GM18519 (cell line): ENCODE results near the gene LIPK.
"Not testable (repeated sequence)": the region's sequence is repeated elsewhere in the genome, so short reads cannot be mapped to it uniquely, and the experiment has no call there.

Experiments
- ATAC-seq: cut with Tn5 transposase; IDR thresholded peaks from one replicate; pipeline ENCODE4 v1.9.1; 2021; ENCODE audit warnings: mild to moderate bottlenecking, moderate library complexity; ENCODE audit not compliant: unreplicated experiment, low FRiP score

The LIPK gene

DNA sequence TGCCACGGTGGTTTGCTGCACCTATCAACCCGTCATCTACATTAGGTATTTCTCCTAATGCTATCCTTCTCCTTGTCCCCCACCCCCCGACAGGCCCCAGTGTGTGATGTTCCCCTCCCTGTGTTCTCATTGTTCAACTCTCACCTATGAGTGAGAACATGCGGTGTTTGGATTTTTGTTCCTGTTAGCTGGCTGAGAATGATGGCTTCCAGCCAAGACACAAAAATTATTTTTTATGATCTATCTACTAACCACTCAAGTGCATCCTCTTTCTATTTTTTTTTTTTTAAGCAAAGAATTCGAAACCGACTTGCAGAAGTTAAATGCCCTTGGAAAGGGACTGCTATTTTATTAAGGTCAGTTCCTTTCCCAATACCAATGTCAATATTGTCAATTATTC lies 3.3 kb downstream of the LIPK start:
- ATAC-seq: not testable (repeated sequence)

DNA sequence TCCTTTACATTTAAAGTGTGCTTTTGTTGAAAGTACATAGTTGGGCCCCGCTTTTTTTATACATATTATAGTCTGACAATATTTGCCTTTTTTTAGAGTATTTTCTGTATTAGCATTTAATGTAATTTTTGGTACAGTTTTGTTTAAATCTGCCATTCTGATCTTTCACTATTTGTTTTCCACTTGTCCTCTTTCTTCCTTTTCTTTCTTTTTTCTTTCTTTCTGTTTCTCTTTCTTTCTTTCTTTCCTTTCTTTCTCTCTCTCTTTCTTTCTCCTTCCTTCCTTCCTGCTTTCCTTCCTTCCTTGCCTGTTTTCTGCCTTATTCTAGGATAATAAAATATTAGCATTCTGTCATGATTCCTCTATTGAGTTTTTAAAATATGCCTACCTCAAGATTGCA lies 9.5 kb downstream of the LIPK start:
- no peak for ATAC-seq

DNA sequence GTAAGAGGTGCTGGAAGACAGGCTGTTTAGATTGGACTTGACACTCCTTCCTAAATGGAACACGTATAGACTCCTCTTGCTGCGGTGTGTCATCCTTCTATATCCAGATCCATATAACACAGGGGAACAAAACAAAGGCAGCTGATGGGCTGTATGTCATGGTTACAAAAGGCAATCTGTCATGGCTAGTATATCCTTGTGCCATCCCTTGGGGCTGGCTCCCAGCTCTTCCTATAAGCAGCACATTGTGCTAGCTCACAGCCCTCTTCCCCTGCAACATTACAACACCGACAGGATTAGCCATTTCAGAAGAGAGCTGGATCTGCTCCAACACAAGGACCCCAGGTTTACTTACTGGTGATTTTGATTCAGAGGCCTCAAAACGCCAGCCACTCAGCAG lies 15.3 kb downstream of the LIPK start:
- no peak for ATAC-seq

DNA sequence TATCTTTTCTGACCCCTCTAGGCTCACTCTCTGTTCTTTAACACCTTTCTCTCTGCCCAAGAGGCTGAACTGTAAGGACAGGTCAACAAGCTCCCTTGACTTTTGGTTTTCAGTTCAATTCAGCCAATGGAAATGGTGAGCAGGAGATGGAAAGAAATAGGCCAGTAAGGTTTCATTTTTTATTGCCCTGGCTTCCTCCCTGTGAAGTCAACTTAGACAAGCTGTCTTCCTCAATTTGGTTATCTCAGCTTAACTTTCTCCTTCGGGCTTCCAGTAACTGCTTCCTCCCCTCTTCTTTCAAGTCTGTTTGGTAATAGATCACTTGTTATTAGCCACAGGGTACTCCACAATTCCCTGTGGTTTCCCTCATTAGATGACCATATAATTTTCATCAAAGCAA lies 19.7 kb downstream of the LIPK start:
- ATAC-seq: no peak

DNA sequence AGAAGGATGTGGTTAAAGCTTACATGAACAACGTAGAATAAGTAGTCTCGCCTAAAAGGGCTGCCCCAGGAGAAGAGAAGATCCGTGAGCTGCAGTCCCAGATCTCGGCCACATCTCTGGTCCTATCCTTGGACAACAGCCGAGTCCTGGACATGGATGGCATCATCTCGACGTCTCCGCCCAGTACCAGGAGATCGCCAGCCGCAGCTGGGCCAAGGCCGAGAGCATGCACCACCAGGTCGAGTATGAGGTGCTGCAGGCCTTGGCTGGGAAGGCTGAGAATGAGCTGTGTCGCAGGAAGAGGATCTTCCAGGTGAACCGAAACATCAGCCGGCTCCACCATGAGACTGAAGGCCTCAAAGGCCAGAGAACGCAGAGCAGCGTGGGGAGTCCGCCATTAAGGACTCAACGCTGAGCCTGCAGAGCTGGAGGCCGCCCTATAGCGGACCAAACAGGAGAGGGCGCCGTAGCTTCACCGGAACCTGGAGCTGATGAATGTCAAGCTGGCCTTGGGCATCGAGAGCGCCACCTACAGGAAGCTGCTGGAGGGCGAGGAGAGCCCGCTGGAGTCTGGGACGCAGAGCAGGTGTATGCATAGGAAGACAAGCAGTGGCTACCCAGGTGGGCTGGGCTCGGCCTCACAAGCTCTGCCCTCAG lies 22.2 kb downstream of the LIPK start:
- no peak for ATAC-seq

- no peak for ATAC-seq
Measured at GRCh38 chr10:88730864-88731263, 24.8 kb downstream of the LIPK start.

DNA sequence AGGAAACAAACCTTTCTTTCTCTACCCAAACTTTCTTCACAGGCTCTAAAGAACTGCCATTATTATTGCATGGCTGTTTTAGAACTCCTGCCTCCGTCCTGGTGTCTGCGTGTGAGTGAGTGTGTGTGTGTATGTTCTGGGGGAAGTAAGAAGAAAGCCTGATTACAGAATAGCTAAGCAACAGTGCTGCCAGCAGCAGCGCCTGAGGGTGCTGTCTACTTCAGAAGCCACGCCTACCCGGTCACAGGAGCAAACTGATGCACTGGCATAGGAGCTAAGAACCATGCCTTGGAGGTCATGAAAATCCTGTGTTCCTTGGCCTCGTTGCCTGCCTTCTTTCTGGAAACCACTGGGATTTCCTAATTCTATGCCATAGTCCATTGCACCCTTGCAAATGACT lies 25.2 kb downstream of the LIPK start:
- ATAC-seq: no peak

- ATAC-seq: no peak
Measured at GRCh38 chr10:88733215-88733614, 27.2 kb downstream of the LIPK start.

DNA sequence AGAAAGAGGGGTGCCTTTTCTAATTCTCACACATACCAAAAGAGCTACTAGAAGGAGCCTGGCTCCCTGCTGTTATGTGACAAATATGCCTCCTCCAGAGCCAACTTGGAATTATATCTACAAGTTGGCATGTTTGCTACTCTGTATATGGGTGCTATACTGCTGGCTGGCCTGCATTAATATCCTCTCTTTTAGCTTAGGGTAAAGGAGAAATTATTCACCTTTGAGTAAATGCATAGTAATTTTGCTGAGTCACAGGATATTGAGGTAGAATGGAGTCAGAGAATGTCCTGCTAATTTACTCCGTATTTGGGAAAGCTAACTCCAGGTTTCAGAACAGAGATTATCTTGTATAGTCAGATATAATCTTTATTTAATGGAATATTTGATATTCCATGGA lies 29.6 kb downstream of the LIPK start:
- ATAC-seq: no peak

DNA sequence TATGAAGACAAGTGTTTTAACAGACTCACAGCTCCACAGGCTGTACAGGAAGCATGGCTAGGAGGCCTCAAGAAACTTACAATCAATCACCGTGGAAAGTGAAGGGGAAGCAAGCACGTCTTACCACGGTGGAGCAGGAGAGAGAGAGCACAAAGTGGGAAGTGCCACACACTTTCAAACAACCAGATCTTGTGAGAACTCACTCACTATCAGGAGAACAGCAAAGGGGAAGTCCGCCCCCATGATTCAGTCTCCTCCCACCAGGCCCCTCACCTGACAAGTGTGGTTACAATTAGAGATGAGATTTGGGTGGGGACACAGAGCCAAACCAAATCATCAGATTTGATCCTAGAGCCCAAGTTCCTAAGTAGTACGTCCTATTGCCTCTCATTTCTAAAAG lies 35.9 kb downstream of the LIPK start:
- ATAC-seq: not testable (repeated sequence)

DNA sequence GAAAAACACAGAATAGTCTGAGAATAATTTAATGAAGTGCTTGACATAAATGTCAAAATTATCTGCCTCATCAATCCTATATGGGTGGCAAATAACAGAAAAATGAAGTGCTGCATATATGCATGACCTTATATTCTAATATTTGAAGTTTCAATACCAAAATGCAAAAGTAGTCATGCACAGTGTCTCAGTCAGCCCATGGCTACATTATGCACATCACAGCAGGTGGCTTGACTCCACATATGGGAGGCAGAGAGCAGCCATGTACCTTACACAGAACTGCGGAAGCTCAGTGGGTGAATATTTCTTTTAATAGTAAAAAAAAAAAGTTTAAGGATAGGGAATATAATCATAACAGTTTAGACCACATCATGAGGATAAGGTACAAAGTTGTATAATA lies 36.4 kb downstream of the LIPK start:
- ATAC-seq: no peak

DNA sequence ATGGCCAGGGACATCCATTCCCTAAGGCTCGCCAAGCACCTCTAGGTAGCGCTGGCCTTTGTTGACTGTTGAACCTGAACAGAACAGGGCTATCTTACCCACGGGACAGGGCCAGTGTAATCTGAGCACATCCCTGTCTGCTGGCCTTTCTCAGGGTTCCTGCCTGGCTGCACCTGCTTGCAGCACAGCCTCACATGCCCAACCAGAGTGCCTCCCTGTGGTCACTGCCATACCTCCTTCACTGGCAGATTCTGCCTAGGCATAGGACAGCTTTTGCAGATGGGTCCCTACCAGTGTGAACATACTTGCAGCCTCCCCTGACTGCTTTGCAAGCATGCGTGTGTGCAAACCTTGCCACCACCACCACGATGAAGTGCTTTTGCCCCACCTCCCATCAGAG lies 38.0 kb downstream of the LIPK start:
- ATAC-seq: no peak

- no peak for ATAC-seq
Measured at GRCh38 chr10:88745633-88746032, 39.6 kb downstream of the LIPK start.

DNA sequence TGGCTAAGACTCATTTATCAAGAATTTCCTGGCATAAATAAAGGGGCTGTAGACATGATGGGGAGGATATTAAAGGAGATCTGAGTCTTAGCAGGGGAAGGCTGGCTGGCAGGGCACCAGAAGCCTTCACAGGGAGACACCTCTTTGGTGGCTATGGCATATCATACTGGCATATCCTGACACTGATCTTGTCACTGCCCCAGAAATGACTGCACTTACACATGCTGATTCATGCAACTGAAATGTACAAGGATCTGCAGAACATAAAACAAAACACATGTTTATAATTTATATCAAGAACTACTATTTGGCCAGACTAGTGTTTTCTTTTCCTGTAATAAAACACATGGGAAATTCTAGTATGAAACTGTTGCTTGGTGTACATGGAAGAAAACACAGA lies 48.2 kb downstream of the LIPK start:
- no peak for ATAC-seq

DNA sequence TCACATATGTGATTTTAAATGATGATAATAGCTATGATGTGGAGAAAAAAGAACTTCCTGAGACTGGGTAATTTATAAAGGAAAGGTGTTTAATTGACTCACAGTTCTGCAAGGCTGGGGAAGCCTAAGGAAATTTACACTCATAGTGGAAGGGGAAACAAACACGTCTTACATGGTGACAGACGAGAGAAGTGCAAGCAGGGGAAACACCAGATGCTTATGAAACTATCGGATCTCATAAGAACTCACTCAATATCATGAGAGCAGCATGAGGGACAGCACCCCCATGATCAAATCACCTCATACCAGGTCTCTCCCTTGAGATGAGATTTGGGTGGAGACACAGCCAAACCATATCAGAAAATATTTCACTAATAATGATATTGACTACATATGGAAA lies 49.7 kb downstream of the LIPK start:
- ATAC-seq: no peak

GRCh38 chr10:88756660-88757059 lies 50.6 kb downstream of the LIPK start:
- ATAC-seq: no peak

DNA sequence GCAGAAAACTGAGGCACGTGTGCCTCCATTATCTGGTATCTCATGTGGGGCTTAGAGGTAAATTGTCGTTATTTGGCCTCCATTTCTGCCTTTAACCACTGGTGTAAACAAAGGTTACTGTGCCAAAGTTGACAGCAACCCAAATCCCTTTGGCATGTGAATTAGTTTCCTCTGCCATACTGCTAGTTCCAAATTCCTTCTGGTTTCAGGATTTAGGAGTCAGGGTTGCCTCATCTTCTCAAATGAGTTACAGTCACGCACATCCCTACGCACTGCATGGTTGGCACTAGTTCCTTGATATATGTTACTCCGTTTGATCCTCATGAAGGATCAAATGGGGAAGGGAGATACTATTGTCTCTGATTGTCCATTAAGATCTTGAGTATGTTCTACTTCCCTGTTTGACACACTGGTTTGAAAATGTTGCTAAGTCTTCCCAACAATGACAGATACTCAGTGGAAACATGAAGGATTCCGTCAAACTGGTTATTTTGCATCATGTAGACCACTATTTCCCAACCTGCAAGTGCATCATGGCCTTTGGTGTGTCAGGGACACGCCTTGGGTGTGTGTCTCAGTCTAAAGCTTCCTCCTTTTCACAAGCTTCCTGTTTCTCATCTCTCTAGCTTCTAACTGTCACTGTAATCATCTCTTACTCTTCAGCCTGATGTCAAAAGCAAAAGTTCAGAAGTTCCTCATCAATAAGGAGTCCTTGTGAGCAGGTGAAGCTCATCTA lies 53.5 kb downstream of the LIPK start, which contains the start of gene LIPN:
Gene LIPN (plus strand): TSS at position 655 of the 736 bp plus-strand sequence. CDS start 1,386 bp downstream, outside the sequence.
- ATAC-seq: no peak

- no peak for ATAC-seq
Measured at GRCh38 chr10:88762906-88763305, 56.9 kb downstream of the LIPK start.

GRCh38 chr10:88763441-88763840 lies 57.4 kb downstream of the LIPK start:
- no peak for ATAC-seq

DNA sequence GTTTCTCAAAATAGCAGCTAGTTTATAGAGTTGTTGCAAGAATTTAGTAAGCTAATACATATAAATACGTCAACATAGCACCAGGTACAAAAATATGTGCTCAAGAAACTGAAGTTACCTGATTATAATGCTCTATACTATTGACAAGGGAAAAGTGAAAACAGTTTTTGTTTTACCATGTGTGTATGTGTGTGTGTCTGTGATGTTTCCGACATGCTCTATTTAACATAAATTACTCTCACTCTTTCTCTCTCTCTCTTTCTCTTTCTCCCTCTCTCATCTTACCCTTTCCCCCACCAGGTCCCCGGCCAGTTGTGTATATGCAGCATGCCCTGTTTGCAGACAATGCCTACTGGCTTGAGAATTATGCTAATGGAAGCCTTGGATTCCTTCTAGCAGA lies 58.1 kb downstream of the LIPK start:
- no peak for ATAC-seq

- no peak for ATAC-seq
Measured at GRCh38 chr10:88765816-88766215, 59.8 kb downstream of the LIPK start.

DNA sequence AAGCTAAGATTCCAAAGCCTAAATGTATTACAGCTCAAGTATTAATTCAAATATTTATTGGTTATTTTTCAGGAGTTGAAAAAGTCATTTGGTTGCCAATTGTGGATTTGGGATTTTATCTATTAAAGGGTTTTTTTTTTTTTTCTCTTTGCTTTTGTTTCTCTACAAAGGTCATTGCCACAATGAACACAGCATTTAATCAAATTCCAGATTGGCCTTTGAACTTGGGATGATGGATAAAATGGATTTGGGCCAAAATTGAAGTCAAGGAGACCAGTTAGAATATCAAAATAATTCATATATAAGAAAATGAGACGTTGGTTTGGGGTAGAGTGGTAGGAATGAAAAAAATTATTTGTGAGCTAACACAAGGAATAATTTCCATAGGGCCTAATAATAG lies 63.3 kb downstream of the LIPK start:
- ATAC-seq: no peak
